WTC11 (cell line): ENCODE data around the gene NPPA. TPM values are rescaled to one million over a fixed set of nuclear protein-coding genes. Genes with fewer than 3 reads are reported as not detected.
A peak's percentile ranks its signal among the peaks of the same experiment; 100 is the strongest.

Experiments
- ATAC-seq: fragments of 200-7000 bp; cut with Tn5 transposase; 2 replicates; pipeline ENCODE4 v1.10.0; 2021; ENCODE audit warnings: mild to moderate bottlenecking, moderate library complexity
- CTCF ChIA-PET: fragments of 300-600 bp; sonication (Branson Sonifier 250); formaldehyde crosslinking; loops from one replicate; lab custom pipeline; 2021; ENCODE audit warnings: antibody characterized with exemption; lab: Charles Lee
- POLR2A ChIA-PET: fragments of 350-600 bp; sonication (Branson Sonifier 250); formaldehyde crosslinking; loops from one replicate; lab custom pipeline; 2021; ENCODE audit warnings: antibody characterized with exemption; lab: Charles Lee
- DNase-seq: peaks from one replicate; pipeline ENCODE4 v3.0.0; 2021; ENCODE audit warnings: low spot score
- H3K27ac Mint-ChIP-seq: 2 replicates; pipeline ENCODE4 v1.8.0; 2021; ENCODE audit warnings: mixed read lengths
- H3K27me3 Mint-ChIP-seq: 2 replicates; pipeline ENCODE4 v1.8.0; 2021; ENCODE audit warnings: low read depth, mild to moderate bottlenecking, moderate library complexity, mixed read lengths
- H3K36me3 Mint-ChIP-seq: 2 replicates; pipeline ENCODE4 v1.8.0; 2021; ENCODE audit warnings: mixed read lengths
- H3K4me1 Mint-ChIP-seq: 2 replicates; pipeline ENCODE4 v1.8.0; 2022; ENCODE audit warnings: mixed read lengths
- H3K4me3 Mint-ChIP-seq: 2 replicates; pipeline ENCODE4 v1.8.0; 2021; ENCODE audit warnings: mild to moderate bottlenecking, moderate library complexity, mixed read lengths
- H3K9me3 Mint-ChIP-seq: 2 replicates; pipeline ENCODE4 v1.8.0; 2021; ENCODE audit warnings: mixed read lengths
- ATF1 ChIP-seq: sonication (generic); formaldehyde crosslinking; IDR thresholded peaks from 2 replicates; pipeline ENCODE4 v1.8.1; 2023; ENCODE audit warnings: mild to moderate bottlenecking, moderate library complexity, missing genetic modification reagents
- ETV6 ChIP-seq: sonication (generic); formaldehyde crosslinking; IDR thresholded peaks from 2 replicates; pipeline ENCODE4 v1.8.1; 2022; ENCODE audit warnings: mild to moderate bottlenecking, missing genetic modification reagents
- FOXJ3 ChIP-seq: sonication (generic); formaldehyde crosslinking; IDR thresholded peaks from 2 replicates; pipeline ENCODE4 v1.9.0; 2021; ENCODE audit warnings: missing genetic modification reagents, mild to moderate bottlenecking, borderline replicate concordance
- GABPB1 ChIP-seq: sonication (generic); formaldehyde crosslinking; IDR thresholded peaks from 2 replicates; pipeline ENCODE4 v1.8.1; 2023; ENCODE audit warnings: mild to moderate bottlenecking, missing genetic modification reagents
- NR2C2 ChIP-seq: sonication (generic); formaldehyde crosslinking; IDR thresholded peaks from 2 replicates; pipeline ENCODE4 v1.8.0; 2022; ENCODE audit warnings: mild to moderate bottlenecking, missing genetic modification reagents
- NR3C1 ChIP-seq: sonication (generic); formaldehyde crosslinking; conservative IDR thresholded peaks from 2 replicates; pipeline ENCODE4 v1.8.1; 2023; ENCODE audit warnings: low read depth, mild to moderate bottlenecking, missing genetic modification reagents
- OVOL2 ChIP-seq: fragments of 250-450 bp; sonication (Bioruptor Pico); IDR thresholded peaks from 2 replicates; pipeline ENCODE4 v1.9.0; 2021; ENCODE audit warnings: mild to moderate bottlenecking, borderline replicate concordance
- RORB ChIP-seq: fragments of 250-450 bp; sonication (Bioruptor Pico); IDR thresholded peaks from 2 replicates; pipeline ENCODE4 v1.9.0; 2021; ENCODE audit warnings: mild to moderate bottlenecking
- ZNF121 ChIP-seq: sonication (generic); formaldehyde crosslinking; IDR thresholded peaks from 2 replicates; pipeline ENCODE4 v1.8.0; 2023; ENCODE audit warnings: missing genetic modification reagents
- ZNF219 ChIP-seq: sonication (generic); formaldehyde crosslinking; IDR thresholded peaks from 2 replicates; pipeline ENCODE4 v1.8.0; 2023; ENCODE audit warnings: missing genetic modification reagents, mild to moderate bottlenecking, borderline replicate concordance
- total RNA-seq: library from RNA; stranded (reverse); gene quantifications from 3 replicates; pipeline ENCODE4 v1.2.3, GENCODE V29; 2021
- TF ChIP-seq, protein P1 (sequence below): sonication (generic); formaldehyde crosslinking; IDR thresholded peaks from 2 replicates; pipeline ENCODE4 v1.8.1; 2022; ENCODE audit warnings: low read depth, mild to moderate bottlenecking, moderate library complexity, missing genetic modification reagents, borderline replicate concordance
- TF ChIP-seq, protein P2 (sequence below): sonication (generic); formaldehyde crosslinking; IDR thresholded peaks from 2 replicates; pipeline ENCODE4 v1.8.0; 2022; ENCODE audit warnings: mild to moderate bottlenecking, missing genetic modification reagents
- TF ChIP-seq, protein P3 (sequence below): sonication (generic); formaldehyde crosslinking; IDR thresholded peaks from 2 replicates; pipeline ENCODE4 v1.8.0; 2023; ENCODE audit warnings: mild to moderate bottlenecking, missing genetic modification reagents
- TF ChIP-seq, protein P4 (sequence below): fragments of 250-450 bp; sonication (Bioruptor Pico); conservative IDR thresholded peaks from 2 replicates; pipeline ENCODE4 v1.9.0; 2021; ENCODE audit warnings: mild to moderate bottlenecking
- TF ChIP-seq, protein P5 (sequence below): sonication (generic); formaldehyde crosslinking; IDR thresholded peaks from 2 replicates; pipeline ENCODE4 v1.8.0; 2022; ENCODE audit warnings: mild to moderate bottlenecking, missing genetic modification reagents
- TF ChIP-seq, protein P6 (sequence below): sonication (generic); formaldehyde crosslinking; IDR thresholded peaks from 2 replicates; pipeline ENCODE4 v1.8.0; 2022; ENCODE audit warnings: mild to moderate bottlenecking, missing genetic modification reagents
- TF ChIP-seq, protein P7 (sequence below): fragments of 200-600 bp; IDR thresholded peaks from 2 replicates; pipeline ENCODE4 v1.8.0; 2022; ENCODE audit warnings: antibody characterized with exemption
- TF ChIP-seq, protein P8 (sequence below): fragments of 250-450 bp; sonication (Bioruptor Pico); IDR thresholded peaks from 2 replicates; pipeline ENCODE4 v1.9.0; 2021; ENCODE audit warnings: mild to moderate bottlenecking

Gene NPPA
- total RNA-seq, 1 experiment from 2014 or later, result not detected

DNA sequence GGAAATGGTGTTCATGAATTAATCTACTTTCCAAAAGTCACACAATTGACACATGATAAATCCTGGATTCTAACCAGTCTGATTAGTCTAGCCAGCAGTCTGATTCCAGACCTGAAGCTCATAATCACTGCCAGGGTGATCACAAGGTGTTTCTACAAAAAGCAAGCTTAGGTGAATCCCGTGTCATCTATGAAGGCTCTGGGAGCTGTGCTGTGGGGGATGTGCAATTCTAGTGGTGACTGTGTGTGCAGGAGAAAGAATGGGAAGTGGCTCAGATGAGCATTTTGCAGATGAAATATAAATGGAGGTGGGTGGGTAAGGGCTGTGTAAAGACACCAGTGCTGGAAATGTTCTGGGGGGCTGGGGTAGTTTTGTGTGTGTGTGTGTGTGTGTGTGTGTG, 13.0 kb upstream of the NPPA start:
- Mint-ChIP-seq H3K36me3 (no peaks in the 10 kb centered on the region), H3K27me3 (peaks cover 46% of the 10 kb centered on the region), H3K9me3 (no peaks in the 10 kb centered on the region), H3K27ac (no peak overlapping the region), H3K4me1 (no peaks in the 10 kb centered on the region), H3K4me3 (no peak overlapping the region)
- TF ChIP-seq, protein P1, sequence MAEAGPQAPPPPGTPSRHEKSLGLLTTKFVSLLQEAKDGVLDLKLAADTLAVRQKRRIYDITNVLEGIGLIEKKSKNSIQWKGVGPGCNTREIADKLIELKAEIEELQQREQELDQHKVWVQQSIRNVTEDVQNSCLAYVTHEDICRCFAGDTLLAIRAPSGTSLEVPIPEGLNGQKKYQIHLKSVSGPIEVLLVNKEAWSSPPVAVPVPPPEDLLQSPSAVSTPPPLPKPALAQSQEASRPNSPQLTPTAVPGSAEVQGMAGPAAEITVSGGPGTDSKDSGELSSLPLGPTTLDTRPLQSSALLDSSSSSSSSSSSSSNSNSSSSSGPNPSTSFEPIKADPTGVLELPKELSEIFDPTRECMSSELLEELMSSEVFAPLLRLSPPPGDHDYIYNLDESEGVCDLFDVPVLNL (CRISPR knock-in tag), result no peak
- no peak for TF ChIP-seq NR3C1 (CRISPR knock-in tag)
- ChIA-PET CTCF (interaction anchor here (0.7 to 1.5 kb wide), 2 partner anchors 10 to 261 kb away, joined by 3 to 4 read pairs; no protein-coding TSS in a partner anchor), POLR2A (no interaction called here)
- ATAC-seq (no peak), DNase-seq (no peak)

DNA sequence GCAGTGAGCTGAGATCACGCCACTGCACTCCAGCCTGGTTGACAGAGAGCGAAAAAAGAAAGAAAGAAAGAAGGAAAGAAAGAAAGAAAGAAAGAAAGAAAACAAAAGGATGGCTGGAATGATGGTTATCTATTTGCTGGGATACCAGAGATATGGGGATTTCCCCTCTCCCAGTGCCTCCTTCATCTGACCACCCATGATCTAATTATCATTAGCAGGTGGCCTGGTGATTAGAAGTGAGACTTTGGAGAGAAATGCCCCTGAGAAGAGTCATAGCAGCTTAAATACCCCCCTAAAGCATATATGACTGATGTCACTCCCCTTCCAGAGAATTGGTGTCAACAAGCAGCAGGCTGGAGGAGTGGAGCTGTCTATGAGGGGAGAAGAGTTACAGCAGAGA, 12.5 kb upstream of the NPPA start:
- Mint-ChIP-seq H3K27me3 (peaks cover 46% of the 10 kb centered on the region), H3K27ac (no peak overlapping the region)

DNA sequence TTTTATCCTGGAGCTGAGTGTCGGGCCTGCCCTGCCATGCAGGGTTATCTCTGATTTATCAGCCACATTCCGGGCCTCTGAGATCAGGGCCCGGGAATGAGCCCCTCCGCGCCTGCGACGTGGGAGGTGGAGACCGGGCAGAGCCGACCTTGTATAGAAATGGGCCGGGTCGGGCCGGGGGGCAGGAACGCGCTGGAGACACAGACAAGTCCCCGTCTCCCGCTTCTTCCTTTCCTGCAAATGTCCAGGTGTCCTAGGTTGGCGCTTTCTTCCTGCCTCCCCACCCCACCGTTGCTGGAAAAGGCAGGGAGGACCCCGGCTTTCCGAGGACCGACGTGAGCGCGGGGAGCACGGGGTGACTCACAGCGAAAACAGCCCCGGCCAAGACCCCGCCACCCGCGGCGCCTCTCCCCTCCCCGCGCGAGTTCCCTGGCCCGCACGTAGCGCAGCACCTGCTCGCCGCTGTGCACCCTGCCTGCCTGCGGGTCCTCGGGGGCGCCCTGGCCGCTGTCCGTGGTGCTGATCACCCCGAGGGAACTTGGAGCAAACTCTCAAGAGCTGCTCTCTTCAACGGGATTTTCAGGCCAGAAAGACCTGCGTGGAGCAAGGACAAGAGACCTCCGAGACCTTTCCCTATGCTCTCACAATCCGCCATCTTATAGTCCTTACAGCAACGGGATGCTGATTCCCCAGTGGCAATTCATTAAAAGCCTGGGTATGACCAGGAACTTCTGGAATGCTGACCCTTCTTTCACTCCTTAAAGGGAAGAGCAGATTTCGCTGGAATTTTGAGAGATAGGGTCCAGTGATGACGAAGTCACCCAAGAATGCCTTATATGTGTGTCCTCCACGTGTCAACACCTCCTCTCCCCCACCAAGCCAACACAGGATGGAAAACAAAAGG, 11.6 kb upstream of the NPPA start:
- Mint-ChIP-seq H3K4me1 (no peaks in the 10 kb centered on the region), H3K4me3 (peak overlapping the region; percentile 29), H3K27ac (no peak overlapping the region), H3K27me3 (peaks cover 46% of the 10 kb centered on the region), H3K36me3 (no peaks in the 10 kb centered on the region), H3K9me3 (no peaks in the 10 kb centered on the region)
- ATAC-seq (peak; percentile 80), DNase-seq (peak; percentile 92)
- ChIA-PET CTCF (interaction anchor here (0.5 to 1.5 kb wide), 8 partner anchors 8 to 108 kb away, joined by 3 to 11 read pairs (median 4); partner anchors contain the start of genes CLCN6 and MTHFR), POLR2A (interaction anchor here (0.6 kb wide), 1 partner anchor 36 kb away, joined by 4 read pairs; no protein-coding TSS in a partner anchor)
- TF ChIP-seq, protein P2, sequence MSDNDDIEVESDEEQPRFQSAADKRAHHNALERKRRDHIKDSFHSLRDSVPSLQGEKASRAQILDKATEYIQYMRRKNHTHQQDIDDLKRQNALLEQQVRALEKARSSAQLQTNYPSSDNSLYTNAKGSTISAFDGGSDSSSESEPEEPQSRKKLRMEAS (CRISPR knock-in tag), result peak; percentile 81
- TF ChIP-seq, protein P3, sequence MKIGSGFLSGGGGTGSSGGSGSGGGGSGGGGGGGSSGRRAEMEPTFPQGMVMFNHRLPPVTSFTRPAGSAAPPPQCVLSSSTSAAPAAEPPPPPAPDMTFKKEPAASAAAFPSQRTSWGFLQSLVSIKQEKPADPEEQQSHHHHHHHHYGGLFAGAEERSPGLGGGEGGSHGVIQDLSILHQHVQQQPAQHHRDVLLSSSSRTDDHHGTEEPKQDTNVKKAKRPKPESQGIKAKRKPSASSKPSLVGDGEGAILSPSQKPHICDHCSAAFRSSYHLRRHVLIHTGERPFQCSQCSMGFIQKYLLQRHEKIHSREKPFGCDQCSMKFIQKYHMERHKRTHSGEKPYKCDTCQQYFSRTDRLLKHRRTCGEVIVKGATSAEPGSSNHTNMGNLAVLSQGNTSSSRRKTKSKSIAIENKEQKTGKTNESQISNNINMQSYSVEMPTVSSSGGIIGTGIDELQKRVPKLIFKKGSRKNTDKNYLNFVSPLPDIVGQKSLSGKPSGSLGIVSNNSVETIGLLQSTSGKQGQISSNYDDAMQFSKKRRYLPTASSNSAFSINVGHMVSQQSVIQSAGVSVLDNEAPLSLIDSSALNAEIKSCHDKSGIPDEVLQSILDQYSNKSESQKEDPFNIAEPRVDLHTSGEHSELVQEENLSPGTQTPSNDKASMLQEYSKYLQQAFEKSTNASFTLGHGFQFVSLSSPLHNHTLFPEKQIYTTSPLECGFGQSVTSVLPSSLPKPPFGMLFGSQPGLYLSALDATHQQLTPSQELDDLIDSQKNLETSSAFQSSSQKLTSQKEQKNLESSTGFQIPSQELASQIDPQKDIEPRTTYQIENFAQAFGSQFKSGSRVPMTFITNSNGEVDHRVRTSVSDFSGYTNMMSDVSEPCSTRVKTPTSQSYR, result peak; percentile 97
- TF ChIP-seq ATF1 (peak; percentile 88; the same call in 1 of the 2 replicates), RORB (CRISPR knock-in tag) (no peak), ZNF219 (CRISPR knock-in tag) (peak; percentile 97; the same call in 1 of the 2 replicates), GABPB1 (CRISPR knock-in tag) (peak; percentile 81), OVOL2 (CRISPR knock-in tag) (no peak), NR2C2 (CRISPR knock-in tag) (0 out of 2 replicates have a peak, but pooled peaks have one; percentile 57), ZNF121 (0 out of 2 replicates have a peak, but pooled peaks have one; percentile 37)
- TF ChIP-seq, protein P4, sequence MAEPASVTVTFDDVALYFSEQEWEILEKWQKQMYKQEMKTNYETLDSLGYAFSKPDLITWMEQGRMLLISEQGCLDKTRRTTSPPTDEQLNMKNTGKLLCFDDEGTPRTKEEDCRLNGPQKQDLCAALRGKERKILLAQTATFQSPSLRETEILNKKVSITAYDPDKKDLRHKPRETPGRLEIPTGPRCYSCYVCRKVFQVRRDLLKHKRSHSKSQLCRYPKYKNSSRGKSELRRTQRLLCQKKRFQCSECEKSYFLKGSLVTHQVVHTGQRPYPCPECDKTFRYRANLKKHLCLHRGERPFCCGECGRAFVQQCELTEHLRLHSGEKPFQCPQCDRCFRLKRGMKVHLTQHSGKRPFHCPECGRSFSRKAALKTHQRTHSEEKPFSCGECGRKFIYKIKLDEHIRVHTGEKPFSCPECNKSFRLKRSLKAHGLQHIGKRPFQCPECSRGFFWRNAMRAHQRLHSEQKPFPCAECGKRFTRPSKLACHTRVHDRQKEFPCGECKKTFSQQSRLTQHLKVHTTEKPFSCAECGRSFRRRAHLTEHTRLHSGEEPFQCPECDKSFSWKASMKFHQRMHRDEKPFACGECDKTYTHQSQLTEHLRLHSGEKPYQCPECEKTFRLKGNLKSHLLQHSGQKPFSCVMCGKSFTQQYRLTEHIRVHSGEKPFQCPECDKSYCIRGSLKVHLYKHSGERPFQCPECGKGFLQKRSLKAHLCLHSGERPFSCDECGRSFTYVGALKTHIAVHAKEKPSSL (CRISPR knock-in tag), result no peak
- TF ChIP-seq, protein P5, sequence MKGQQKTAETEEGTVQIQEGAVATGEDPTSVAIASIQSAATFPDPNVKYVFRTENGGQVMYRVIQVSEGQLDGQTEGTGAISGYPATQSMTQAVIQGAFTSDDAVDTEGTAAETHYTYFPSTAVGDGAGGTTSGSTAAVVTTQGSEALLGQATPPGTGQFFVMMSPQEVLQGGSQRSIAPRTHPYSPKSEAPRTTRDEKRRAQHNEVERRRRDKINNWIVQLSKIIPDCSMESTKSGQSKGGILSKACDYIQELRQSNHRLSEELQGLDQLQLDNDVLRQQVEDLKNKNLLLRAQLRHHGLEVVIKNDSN (CRISPR knock-in tag), result peak; percentile 80
- TF ChIP-seq, protein P6, sequence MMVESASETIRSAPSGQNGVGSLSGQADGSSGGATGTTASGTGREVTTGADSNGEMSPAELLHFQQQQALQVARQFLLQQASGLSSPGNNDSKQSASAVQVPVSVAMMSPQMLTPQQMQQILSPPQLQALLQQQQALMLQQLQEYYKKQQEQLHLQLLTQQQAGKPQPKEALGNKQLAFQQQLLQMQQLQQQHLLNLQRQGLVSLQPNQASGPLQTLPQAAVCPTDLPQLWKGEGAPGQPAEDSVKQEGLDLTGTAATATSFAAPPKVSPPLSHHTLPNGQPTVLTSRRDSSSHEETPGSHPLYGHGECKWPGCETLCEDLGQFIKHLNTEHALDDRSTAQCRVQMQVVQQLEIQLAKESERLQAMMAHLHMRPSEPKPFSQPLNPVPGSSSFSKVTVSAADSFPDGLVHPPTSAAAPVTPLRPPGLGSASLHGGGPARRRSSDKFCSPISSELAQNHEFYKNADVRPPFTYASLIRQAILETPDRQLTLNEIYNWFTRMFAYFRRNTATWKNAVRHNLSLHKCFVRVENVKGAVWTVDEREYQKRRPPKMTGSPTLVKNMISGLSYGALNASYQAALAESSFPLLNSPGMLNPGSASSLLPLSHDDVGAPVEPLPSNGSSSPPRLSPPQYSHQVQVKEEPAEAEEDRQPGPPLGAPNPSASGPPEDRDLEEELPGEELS (CRISPR knock-in tag), result peak; percentile 98
- TF ChIP-seq, protein P7, sequence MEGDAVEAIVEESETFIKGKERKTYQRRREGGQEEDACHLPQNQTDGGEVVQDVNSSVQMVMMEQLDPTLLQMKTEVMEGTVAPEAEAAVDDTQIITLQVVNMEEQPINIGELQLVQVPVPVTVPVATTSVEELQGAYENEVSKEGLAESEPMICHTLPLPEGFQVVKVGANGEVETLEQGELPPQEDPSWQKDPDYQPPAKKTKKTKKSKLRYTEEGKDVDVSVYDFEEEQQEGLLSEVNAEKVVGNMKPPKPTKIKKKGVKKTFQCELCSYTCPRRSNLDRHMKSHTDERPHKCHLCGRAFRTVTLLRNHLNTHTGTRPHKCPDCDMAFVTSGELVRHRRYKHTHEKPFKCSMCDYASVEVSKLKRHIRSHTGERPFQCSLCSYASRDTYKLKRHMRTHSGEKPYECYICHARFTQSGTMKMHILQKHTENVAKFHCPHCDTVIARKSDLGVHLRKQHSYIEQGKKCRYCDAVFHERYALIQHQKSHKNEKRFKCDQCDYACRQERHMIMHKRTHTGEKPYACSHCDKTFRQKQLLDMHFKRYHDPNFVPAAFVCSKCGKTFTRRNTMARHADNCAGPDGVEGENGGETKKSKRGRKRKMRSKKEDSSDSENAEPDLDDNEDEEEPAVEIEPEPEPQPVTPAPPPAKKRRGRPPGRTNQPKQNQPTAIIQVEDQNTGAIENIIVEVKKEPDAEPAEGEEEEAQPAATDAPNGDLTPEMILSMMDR, result no peak

More for the DNA sequence above, 12.5 kb upstream of the NPPA start:
- H3K36me3 Mint-ChIP-seq, result no peaks in the 10 kb centered on the region
- TF ChIP-seq, protein P8, sequence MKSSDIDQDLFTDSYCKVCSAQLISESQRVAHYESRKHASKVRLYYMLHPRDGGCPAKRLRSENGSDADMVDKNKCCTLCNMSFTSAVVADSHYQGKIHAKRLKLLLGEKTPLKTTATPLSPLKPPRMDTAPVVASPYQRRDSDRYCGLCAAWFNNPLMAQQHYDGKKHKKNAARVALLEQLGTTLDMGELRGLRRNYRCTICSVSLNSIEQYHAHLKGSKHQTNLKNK (CRISPR knock-in tag), result no peak
- TF ChIP-seq ATF1, result no peak
- TF ChIP-seq FOXJ3 (CRISPR knock-in tag), result no peak
- no peak for TF ChIP-seq ETV6
- TF ChIP-seq, all 79 proteins: peak for 0
- ChIA-PET CTCF (interaction anchor here (0.7 to 1.5 kb wide), 2 partner anchors 9 to 262 kb away, joined by 3 to 4 read pairs; no protein-coding TSS in a partner anchor), POLR2A (no interaction called here)
- ATAC-seq (no peak), DNase-seq (no peak)
- Mint-ChIP-seq H3K9me3 (no peaks in the 10 kb centered on the region), H3K4me1 (no peaks in the 10 kb centered on the region), H3K4me3 (no peak overlapping the region)
